H9 (cell line): Measurements from ENCODE around the gene RBM44. TPM values are rescaled to one million over a fixed set of nuclear protein-coding genes. Genes with fewer than 3 reads are reported as not detected.

ENCODE experiments used
- DNase-seq: peaks from one replicate; pipeline ENCODE4 v3.0.0-alpha.2; 2017
- H2AFZ ChIP-seq: one replicate; pipeline ENCODE4 v1.6.1; 2013; ENCODE audit warnings: mild to moderate bottlenecking, low read length, control low read depth, moderate library complexity
- H2AK5ac ChIP-seq: 2 replicates; pipeline ENCODE4 v1.6.1; 2013; ENCODE audit warnings: low read length, control low read depth, mixed read lengths; ENCODE audit not compliant: insufficient read length
- H2BK120ac ChIP-seq: one replicate; pipeline ENCODE4 v1.6.1; 2013; ENCODE audit warnings: low read depth, mild to moderate bottlenecking, low read length, control low read depth, inconsistent platforms; ENCODE audit not compliant: poor library complexity, severe bottlenecking
- H2BK12ac ChIP-seq: 2 replicates; pipeline ENCODE4 v1.6.1; 2013; ENCODE audit warnings: low read length, control low read depth, mixed read lengths, low read depth; ENCODE audit not compliant: insufficient read length
- H2BK15ac ChIP-seq: 2 replicates; pipeline ENCODE4 v1.6.1; 2013; ENCODE audit warnings: low read depth, low read length, control low read depth
- H2BK20ac ChIP-seq: one replicate; pipeline ENCODE4 v1.6.1; 2013; ENCODE audit warnings: low read depth, mild to moderate bottlenecking, low read length, control low read depth, inconsistent platforms; ENCODE audit not compliant: poor library complexity, severe bottlenecking
- H2BK5ac ChIP-seq: 2 replicates; pipeline ENCODE4 v1.6.1; 2013; ENCODE audit warnings: low read length, control low read depth, mixed read lengths; ENCODE audit not compliant: insufficient read length
- H3K14ac ChIP-seq: 2 replicates; pipeline ENCODE4 v1.6.1; 2013; ENCODE audit warnings: low read length, control low read depth; ENCODE audit not compliant: insufficient read depth
- H3K18ac ChIP-seq: 2 replicates; pipeline ENCODE4 v1.6.1; 2013; ENCODE audit warnings: low read depth, mild to moderate bottlenecking, mixed read lengths, low read length, control low read depth; ENCODE audit not compliant: insufficient read length
- H3K23ac ChIP-seq: 2 replicates; pipeline ENCODE4 v1.6.1; 2013; ENCODE audit warnings: low read length, control low read depth, mixed read lengths, low read depth; ENCODE audit not compliant: insufficient read length
- H3K23me2 ChIP-seq: 2 replicates; pipeline ENCODE4 v1.6.1; 2013; ENCODE audit warnings: low read depth, mild to moderate bottlenecking, mixed read lengths, low read length, control low read depth; ENCODE audit not compliant: insufficient read length, poor library complexity, severe bottlenecking
- H3K27ac ChIP-seq: 2 replicates; pipeline ENCODE4 v1.5.1; 2013; ENCODE audit warnings: low read length, control low read depth, mixed read lengths, low read depth; ENCODE audit not compliant: insufficient read length
- H3K27me3 ChIP-seq: 2 replicates; pipeline ENCODE4 v1.6.1; 2013; ENCODE audit warnings: low read length, control low read depth, inconsistent platforms; ENCODE audit not compliant: insufficient read depth
- H3K4ac ChIP-seq: 2 replicates; pipeline ENCODE4 v1.6.1; 2013; ENCODE audit warnings: low read depth, mild to moderate bottlenecking, control low read depth, inconsistent platforms, low read length, moderate library complexity
- H3K4me1 ChIP-seq: 2 replicates; pipeline ENCODE4 v1.6.1; 2013; ENCODE audit warnings: low read length, control low read depth, inconsistent platforms; ENCODE audit not compliant: insufficient read depth
- H3K4me2 ChIP-seq: 2 replicates; pipeline ENCODE4 v1.6.1; 2013; ENCODE audit warnings: low read length, control low read depth, mixed read lengths; ENCODE audit not compliant: insufficient read length, insufficient read depth
- H3K56ac ChIP-seq: 2 replicates; pipeline ENCODE4 v1.6.1; 2013; ENCODE audit warnings: low read depth, mild to moderate bottlenecking, mixed read lengths, low read length, control low read depth; ENCODE audit not compliant: insufficient read length
- H3K79me1 ChIP-seq: 2 replicates; pipeline ENCODE4 v1.6.1; 2013; ENCODE audit warnings: low read depth, mild to moderate bottlenecking, moderate library complexity, low read length, control low read depth, inconsistent platforms; ENCODE audit not compliant: insufficient read depth, poor library complexity, severe bottlenecking
- H3K79me2 ChIP-seq: 2 replicates; pipeline ENCODE4 v1.6.1; 2013; ENCODE audit warnings: low read length, control low read depth, inconsistent platforms; ENCODE audit not compliant: insufficient read depth
- H3K9ac ChIP-seq: 2 replicates; pipeline ENCODE4 v1.6.1; 2013; ENCODE audit warnings: low read length, control low read depth, mixed read lengths; ENCODE audit not compliant: insufficient read length; ENCODE audit errors: extremely low read depth
- H3K9me3 ChIP-seq: one replicate; pipeline ENCODE4 v1.6.1; 2013; ENCODE audit warnings: low read depth, low read length, inconsistent platforms; ENCODE audit not compliant: control insufficient read depth
- H3T11ph ChIP-seq: one replicate; pipeline ENCODE4 v1.6.1; 2013; ENCODE audit warnings: mild to moderate bottlenecking, low read length, control low read depth, inconsistent platforms
- H4K20me1 ChIP-seq: one replicate; pipeline ENCODE4 v1.6.1; 2013; ENCODE audit not compliant: control insufficient read depth, insufficient read length, insufficient read depth
- H4K5ac ChIP-seq: 2 replicates; pipeline ENCODE4 v1.6.1; 2013; ENCODE audit warnings: low read depth, mild to moderate bottlenecking, mixed read lengths, low read length, control low read depth; ENCODE audit not compliant: insufficient read length
- H4K8ac ChIP-seq: replicated peaks from 2 replicates; pipeline ENCODE4 v1.6.1; 2013; ENCODE audit warnings: low read length, control low read depth, mixed read lengths, low read depth; ENCODE audit not compliant: insufficient read length
- H4K91ac ChIP-seq: 2 replicates; pipeline ENCODE4 v1.6.1; 2013; ENCODE audit warnings: low read depth, mild to moderate bottlenecking, moderate library complexity, mixed read lengths, low read length, control low read depth; ENCODE audit not compliant: insufficient read length
- H3K27ac Mint-ChIP-seq, 3 experiments: 2 replicates in 2 of 3; 3 replicates in 1 of 3; pipeline ENCODE4 v1.8.0; 2020 to 2021; ENCODE audit warnings: mixed read lengths in 3 of 3, mild to moderate bottlenecking in 1 of 3, moderate library complexity in 1 of 3
- H3K27me3 Mint-ChIP-seq: 2 replicates; pipeline ENCODE4 v1.8.0; 2021; ENCODE audit warnings: low read depth, mild to moderate bottlenecking, moderate library complexity, mixed read lengths
- H3K36me3 Mint-ChIP-seq, 3 experiments: 2 replicates in 2 of 3; 3 replicates in 1 of 3; pipeline ENCODE4 v1.8.0; 2020 to 2021; ENCODE audit warnings: low read depth in 3 of 3, mixed read lengths in 3 of 3; ENCODE audit not compliant: insufficient read depth in 1 of 3
- H3K4me1 Mint-ChIP-seq, 2 experiments: 2 replicates each; pipeline ENCODE4 v1.8.0; 2020; ENCODE audit warnings: mixed read lengths in 2 of 2
- H3K4me3 Mint-ChIP-seq, 2 experiments: 2 replicates in 1 of 2; 3 replicates in 1 of 2; pipeline ENCODE4 v1.8.0; 2020 to 2021; ENCODE audit warnings: mild to moderate bottlenecking in 2 of 2, mixed read lengths in 2 of 2, moderate library complexity in 1 of 2
- H3K9me3 Mint-ChIP-seq, 2 experiments: 2 replicates in 1 of 2; 3 replicates in 1 of 2; pipeline ENCODE4 v1.8.0; 2020; ENCODE audit warnings: mild to moderate bottlenecking in 2 of 2, mixed read lengths in 2 of 2, moderate library complexity in 1 of 2
- WGBS: extraction: QIAGEN DNeasy Blood & Tissue Kit; methylation state at CpG from one replicate; pipeline ENCODE4 v1.1.7; 2013; ENCODE audit warnings: missing lambda C conversion rate, low lambda C conversion rate, mixed read lengths; ENCODE audit not compliant: insufficient read length; ENCODE audit errors: extremely low coverage; 5-methylcytosine and 5-hydroxymethylcytosine counted together
- total RNA-seq: library from RNA; stranded (reverse); gene quantifications from 2 replicates; pipeline ENCODE4 v1.2.1, GENCODE V29; 2021
- TF ChIP-seq, protein P1 (sequence below): fragments of 200-600 bp; sonication (generic); conservative IDR thresholded peaks from 3 replicates; pipeline ENCODE4 v1.8.0; 2021; ENCODE audit warnings: antibody characterized with exemption, mild to moderate bottlenecking

The RBM44 gene
- total RNA-seq, 1 experiment from 2014 or later, result 0.15 TPM

DNA sequence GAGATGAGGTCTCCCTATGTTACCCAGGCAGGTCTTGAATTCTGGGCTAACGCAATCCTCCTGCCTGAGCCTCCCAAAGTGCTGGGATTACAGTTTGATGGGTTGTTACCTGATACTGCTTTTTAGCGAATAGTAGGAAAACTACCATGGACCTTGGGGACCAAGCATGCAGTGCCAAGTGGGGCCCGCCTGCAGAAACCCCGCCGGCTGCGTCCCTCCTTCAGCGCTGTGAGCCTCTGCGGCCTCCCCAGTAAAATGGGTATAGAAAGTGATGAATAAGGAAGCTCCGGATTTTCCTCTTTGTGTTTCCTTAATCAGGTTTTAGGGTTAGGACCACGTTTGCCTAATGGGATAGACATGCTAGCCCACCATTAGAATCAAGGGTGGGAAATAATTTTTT lies 91.2 kb downstream of the RBM44 start:
- no peak overlapping the region for H3K4ac ChIP-seq
- Mint-ChIP-seq H3K4me3 (no peak overlapping the region), H3K27me3 (no peaks in the 10 kb centered on the region), H3K27ac (no peak overlapping the region), H3K9me3 (no peaks in the 10 kb centered on the region), H3K36me3 (no peaks in the 10 kb centered on the region), H3K4me1 (no peaks in the 10 kb centered on the region)
- H2BK5ac ChIP-seq, result no peak overlapping the region
- H3K79me1 ChIP-seq, result no peaks in the 10 kb centered on the region
- H3K4me1 ChIP-seq, result no peaks in the 10 kb centered on the region
- no peak overlapping the region for H4K5ac ChIP-seq
- H3K79me2 ChIP-seq, result no peaks in the 10 kb centered on the region
- no peak overlapping the region for H3K27ac ChIP-seq
- no peak overlapping the region for H3K18ac ChIP-seq
- H3K23me2 ChIP-seq, result peaks cover 2% of the 10 kb centered on the region
- H3K14ac ChIP-seq, result no peak overlapping the region
- H2BK15ac ChIP-seq, result no peak overlapping the region
- no peak overlapping the region for H2BK120ac ChIP-seq
- H3K56ac ChIP-seq, result no peak overlapping the region
- no peak overlapping the region for H2BK20ac ChIP-seq
- no peak overlapping the region for H2AK5ac ChIP-seq
- H2BK12ac ChIP-seq, result no peak overlapping the region
- H4K20me1 ChIP-seq, result peaks cover 2% of the 10 kb centered on the region
- H4K8ac ChIP-seq, result no peak overlapping the region
- DNase-seq, result no peak
- no peak overlapping the region for H3K23ac ChIP-seq
- H3K9ac ChIP-seq, result no peak overlapping the region
- H3T11ph ChIP-seq, result no peak overlapping the region
- H4K91ac ChIP-seq, result no peak overlapping the region
- no peak overlapping the region for H3K4me2 ChIP-seq
- TF ChIP-seq, protein P1, sequence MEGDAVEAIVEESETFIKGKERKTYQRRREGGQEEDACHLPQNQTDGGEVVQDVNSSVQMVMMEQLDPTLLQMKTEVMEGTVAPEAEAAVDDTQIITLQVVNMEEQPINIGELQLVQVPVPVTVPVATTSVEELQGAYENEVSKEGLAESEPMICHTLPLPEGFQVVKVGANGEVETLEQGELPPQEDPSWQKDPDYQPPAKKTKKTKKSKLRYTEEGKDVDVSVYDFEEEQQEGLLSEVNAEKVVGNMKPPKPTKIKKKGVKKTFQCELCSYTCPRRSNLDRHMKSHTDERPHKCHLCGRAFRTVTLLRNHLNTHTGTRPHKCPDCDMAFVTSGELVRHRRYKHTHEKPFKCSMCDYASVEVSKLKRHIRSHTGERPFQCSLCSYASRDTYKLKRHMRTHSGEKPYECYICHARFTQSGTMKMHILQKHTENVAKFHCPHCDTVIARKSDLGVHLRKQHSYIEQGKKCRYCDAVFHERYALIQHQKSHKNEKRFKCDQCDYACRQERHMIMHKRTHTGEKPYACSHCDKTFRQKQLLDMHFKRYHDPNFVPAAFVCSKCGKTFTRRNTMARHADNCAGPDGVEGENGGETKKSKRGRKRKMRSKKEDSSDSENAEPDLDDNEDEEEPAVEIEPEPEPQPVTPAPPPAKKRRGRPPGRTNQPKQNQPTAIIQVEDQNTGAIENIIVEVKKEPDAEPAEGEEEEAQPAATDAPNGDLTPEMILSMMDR, result no peak
- H3K27me3 ChIP-seq, result no peaks in the 10 kb centered on the region
- H2AFZ ChIP-seq, result no peak overlapping the region
- WGBS, result no CpG with 5 or more reads among the region's 10 CpGs
- no peaks in the 10 kb centered on the region for H3K9me3 ChIP-seq

Other genes starting within 250 kb of the RBM44 start
- gene PRLH, start 232.2 kb upstream of the RBM44 start, total RNA-seq, result not detected in 2 replicates
- 25.9 and 31.9 TPM in 2 replicates for gene RAB17, start 208.0 kb upstream of the RBM44 start, total RNA-seq
- 37.1 and 38.5 TPM in 2 replicates for gene LRRFIP1, start 171.2 kb upstream of the RBM44 start, total RNA-seq
- 0.63 and 0.75 TPM in 2 replicates for gene RAMP1, start 60.8 kb downstream of the RBM44 start, total RNA-seq
- 62.1 and 65.6 TPM in 2 replicates for gene UBE2F, start 168.2 kb downstream of the RBM44 start, total RNA-seq